Loucy (cell line): ENCODE data around the gene GPER1.

Experiments used
- CTCF ChIP-seq: fragments of 200-600 bp; sonication (generic); conservative IDR thresholded peaks from 2 replicates; pipeline ENCODE4 v1.5.1; 2014; ENCODE audit warnings: mild to moderate bottlenecking, antibody characterized with exemption, low read length
- EZH2phosphoT487 ChIP-seq: fragments of 200-600 bp; IDR thresholded peaks from 2 replicates; pipeline ENCODE4 v1.6.1; 2018; ENCODE audit warnings: antibody characterized with exemption, mild to moderate bottlenecking, moderate library complexity, borderline replicate concordance

- TF ChIP-seq CTCF (no peak), EZH2phosphoT487 (no peak)
Observed at GRCh38 chr7:1114088-1114487, 26.2 kb downstream of the GPER1 start.
